Measurements from ENCODE around the gene MAP1LC3B.

The MAP1LC3B gene

GRCh38 chr16:87417528-87417910 lies 25.4 kb downstream of the MAP1LC3B start:
- Mint-ChIP-seq H3K27me3 (no peaks in the 10 kb centered on the region), H3K4me3 (no peak overlapping the region), H3K36me3 (ENCODE audit: low read depth) (peaks cover 7% of the 10 kb centered on the region), H3K27ac (no peak overlapping the region), H3K9me3 (no peaks in the 10 kb centered on the region), H3K4me1 (no peaks in the 10 kb centered on the region)
- DNase-seq (no peak), ATAC-seq (no peak)

GRCh38 chr16:87418216-87418615 lies 26.1 kb downstream of the MAP1LC3B start:
- no peak overlapping the region for H3K4me3 Mint-ChIP-seq
- peaks cover 7% of the 10 kb centered on the region for H3K36me3 Mint-ChIP-seq (ENCODE audit: low read depth)
- DNase-seq = no peak
- no peaks in the 10 kb centered on the region for H3K9me3 Mint-ChIP-seq
- no peaks in the 10 kb centered on the region for H3K27me3 Mint-ChIP-seq
- H3K27ac Mint-ChIP-seq = no peak overlapping the region
- H3K4me1 Mint-ChIP-seq = no peaks in the 10 kb centered on the region
- ATAC-seq = no peak

GRCh38 chr16:87418644-87419043 lies 26.5 kb downstream of the MAP1LC3B start:
- Mint-ChIP-seq H3K27me3 (no peaks in the 10 kb centered on the region), H3K9me3 (no peaks in the 10 kb centered on the region), H3K4me3 (no peak overlapping the region), H3K36me3 (ENCODE audit: low read depth) (peaks cover 7% of the 10 kb centered on the region), H3K4me1 (no peaks in the 10 kb centered on the region), H3K27ac (no peak overlapping the region)
- ATAC-seq = no peak
- DNase-seq = no peak

- no peak for ATAC-seq
- H3K9me3 Mint-ChIP-seq = no peaks in the 10 kb centered on the region
- no peaks in the 10 kb centered on the region for H3K4me1 Mint-ChIP-seq
Observed at GRCh38 chr16:87420026-87421002, 28.2 kb downstream of the MAP1LC3B start.

GRCh38 chr16:87421003-87421912 lies 29.1 kb downstream of the MAP1LC3B start:
- H3K36me3 Mint-ChIP-seq (ENCODE audit: low read depth) = peaks cover 9% of the 10 kb centered on the region
- no peak overlapping the region for H3K4me3 Mint-ChIP-seq
- ATAC-seq (no peak), DNase-seq (no peak)
- no peaks in the 10 kb centered on the region for H3K27me3 Mint-ChIP-seq
- H3K27ac Mint-ChIP-seq = no peak overlapping the region
- H3K9me3 Mint-ChIP-seq = no peaks in the 10 kb centered on the region
- H3K4me1 Mint-ChIP-seq = no peaks in the 10 kb centered on the region

More at GRCh38 chr16:87420026-87421002, 28.2 kb downstream of the MAP1LC3B start:
- peaks cover 9% of the 10 kb centered on the region for H3K36me3 Mint-ChIP-seq (ENCODE audit: low read depth)
- no peak overlapping the region for H3K27ac Mint-ChIP-seq
- H3K27me3 Mint-ChIP-seq = no peaks in the 10 kb centered on the region
- no peak overlapping the region for H3K4me3 Mint-ChIP-seq
- DNase-seq = no peak

GRCh38 chr16:87422106-87422505 lies 30.0 kb downstream of the MAP1LC3B start:
- H3K27ac Mint-ChIP-seq = no peak overlapping the region
- ATAC-seq (no peak), DNase-seq (no peak)
- no peak overlapping the region for H3K4me3 Mint-ChIP-seq
- H3K4me1 Mint-ChIP-seq = no peaks in the 10 kb centered on the region
- no peaks in the 10 kb centered on the region for H3K27me3 Mint-ChIP-seq
- peaks cover 9% of the 10 kb centered on the region for H3K36me3 Mint-ChIP-seq (ENCODE audit: low read depth)
- H3K9me3 Mint-ChIP-seq = no peaks in the 10 kb centered on the region

- DNase-seq (no peak), ATAC-seq (no peak)
- Mint-ChIP-seq H3K9me3 (no peaks in the 10 kb centered on the region), H3K4me3 (no peak overlapping the region), H3K4me1 (no peaks in the 10 kb centered on the region), H3K36me3 (ENCODE audit: low read depth) (peaks cover 9% of the 10 kb centered on the region), H3K27me3 (no peaks in the 10 kb centered on the region), H3K27ac (no peak overlapping the region)
Observed at GRCh38 chr16:87423429-87423828, 31.3 kb downstream of the MAP1LC3B start.

GRCh38 chr16:87424266-87424665 lies 32.1 kb downstream of the MAP1LC3B start:
- Mint-ChIP-seq H3K27ac (no peak overlapping the region), H3K4me3 (no peak overlapping the region), H3K36me3 (ENCODE audit: low read depth) (peaks cover 9% of the 10 kb centered on the region), H3K9me3 (no peaks in the 10 kb centered on the region), H3K4me1 (no peaks in the 10 kb centered on the region), H3K27me3 (no peaks in the 10 kb centered on the region)
- DNase-seq (no peak), ATAC-seq (no peak)

- Mint-ChIP-seq H3K9me3 (no peaks in the 10 kb centered on the region), H3K4me3 (no peak overlapping the region), H3K4me1 (no peaks in the 10 kb centered on the region), H3K27me3 (no peaks in the 10 kb centered on the region), H3K36me3 (ENCODE audit: low read depth) (peaks cover 8% of the 10 kb centered on the region), H3K27ac (no peak overlapping the region)
- DNase-seq (no peak), ATAC-seq (no peak)
Observed at GRCh38 chr16:87425941-87426340, 33.8 kb downstream of the MAP1LC3B start.

GRCh38 chr16:87426423-87427215 lies 34.5 kb downstream of the MAP1LC3B start:
- H3K4me1 Mint-ChIP-seq = no peaks in the 10 kb centered on the region
- no peaks in the 10 kb centered on the region for H3K27me3 Mint-ChIP-seq
- no peaks in the 10 kb centered on the region for H3K9me3 Mint-ChIP-seq
- peaks cover 5% of the 10 kb centered on the region for H3K36me3 Mint-ChIP-seq (ENCODE audit: low read depth)
- DNase-seq (no peak), ATAC-seq (no peak)
- no peak overlapping the region for H3K27ac Mint-ChIP-seq
- no peak overlapping the region for H3K4me3 Mint-ChIP-seq

GRCh38 chr16:87431926-87432325 lies 39.8 kb downstream of the MAP1LC3B start:
- Mint-ChIP-seq H3K4me1 (peaks cover 21% of the 10 kb centered on the region), H3K27me3 (no peaks in the 10 kb centered on the region), H3K27ac (no peak overlapping the region), H3K4me3 (no peak overlapping the region), H3K9me3 (no peaks in the 10 kb centered on the region), H3K36me3 (ENCODE audit: low read depth) (peaks cover 4% of the 10 kb centered on the region)
- no peak for ATAC-seq
- no peak for DNase-seq

- Mint-ChIP-seq H3K9me3 (no peaks in the 10 kb centered on the region), H3K4me3 (no peak overlapping the region), H3K27me3 (no peaks in the 10 kb centered on the region), H3K27ac (no peak overlapping the region), H3K36me3 (ENCODE audit: low read depth) (peaks cover 4% of the 10 kb centered on the region), H3K4me1 (peaks cover 23% of the 10 kb centered on the region)
- DNase-seq = no peak
- no peak for ATAC-seq
Observed at GRCh38 chr16:87432330-87432915, 40.3 kb downstream of the MAP1LC3B start.

GRCh38 chr16:87434146-87434667 lies 42.1 kb downstream of the MAP1LC3B start:
- H3K4me3 Mint-ChIP-seq = no peak overlapping the region
- no peak overlapping the region for H3K27ac Mint-ChIP-seq
- H3K9me3 Mint-ChIP-seq = no peaks in the 10 kb centered on the region
- peaks cover 4% of the 10 kb centered on the region for H3K36me3 Mint-ChIP-seq (ENCODE audit: low read depth)
- ATAC-seq (no peak), DNase-seq (no peak)
- peaks cover 25% of the 10 kb centered on the region for H3K4me1 Mint-ChIP-seq
- no peaks in the 10 kb centered on the region for H3K27me3 Mint-ChIP-seq
